ENCODE data around the gene PTGES3L. TPM values are rescaled to one million over a fixed set of nuclear protein-coding genes. Genes with fewer than 3 reads are reported as not detected.

The PTGES3L gene
- total and polyA plus RNA-seq, 2 experiments from 2014 or later, result 0.90 TPM; not detected in 1

DNA sequence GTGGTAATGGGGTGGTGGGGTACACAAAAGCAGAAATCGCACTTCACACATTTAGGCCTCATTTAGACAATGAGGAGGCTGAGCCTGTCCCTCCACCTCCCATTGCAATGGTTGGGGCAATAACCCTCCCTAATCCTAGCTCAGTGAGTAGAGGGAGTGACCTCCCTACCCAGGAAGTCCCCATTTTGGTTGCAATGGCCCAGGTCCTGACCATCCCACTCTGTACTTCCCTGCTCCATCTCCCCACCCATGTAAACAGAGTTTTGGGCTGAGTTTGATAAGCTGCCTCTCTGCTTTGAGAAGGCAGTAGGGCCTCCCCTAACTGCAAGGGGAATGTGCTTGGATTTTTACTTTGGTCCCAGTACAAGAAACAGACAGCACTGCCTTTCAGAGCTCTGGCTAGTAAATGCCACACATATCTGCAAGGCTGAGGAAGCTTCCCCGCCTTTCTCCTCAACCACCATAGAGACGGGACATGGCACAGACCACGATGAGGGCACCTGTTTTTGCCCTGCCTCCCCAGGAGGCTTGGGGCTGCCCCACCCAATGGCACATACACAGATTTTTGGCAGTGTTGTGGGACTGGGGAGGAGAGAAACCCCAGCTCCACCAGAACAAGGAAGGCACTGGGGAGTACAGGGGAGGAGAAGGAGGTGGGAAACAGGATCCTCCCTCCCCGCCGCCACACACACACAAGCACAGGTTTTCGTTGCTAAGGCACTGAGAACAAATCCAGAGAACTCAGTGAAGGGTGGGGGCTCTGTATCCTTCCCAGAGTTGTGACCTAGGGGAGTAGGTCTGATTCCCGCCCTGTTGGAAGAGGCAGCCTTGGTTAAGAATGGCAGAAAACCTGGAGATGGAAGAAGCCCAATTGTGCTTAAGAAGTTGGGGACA lies 35.0 kb upstream of the PTGES3L start:
- Histone ChIP-seq H3K27me3 (replicated peaks; ENCODE audit: insufficient read depth) (no peaks in the 10 kb centered on the region), H3K4me2 (ENCODE audit: unreplicated experiment) (no peak overlapping the region), H3K4me3 (no peak overlapping the region), H3K9ac (no peak overlapping the region), H3K36me3 (ENCODE audit: low read depth) (peaks cover 7% of the 10 kb centered on the region; the same call in 1 of the 2 replicates), H3F3A (ENCODE audit: insufficient read depth) (no peaks in the 10 kb centered on the region), H2AFZ (no peak overlapping the region), H3K9me3 (ENCODE audit: low read depth) (no peaks in the 10 kb centered on the region), H3K27ac (no peak overlapping the region), H3K9me2 (ENCODE audit: insufficient read depth) (no peaks in the 10 kb centered on the region), H3K79me2 (ENCODE audit: insufficient read depth) (peaks cover 22% of the 10 kb centered on the region), H4K20me1 (ENCODE audit: insufficient read depth) (no peaks in the 10 kb centered on the region), H3K4me1 (ENCODE audit: insufficient read depth) (peaks cover 15% of the 10 kb centered on the region)
- in situ Hi-C loops (cut with MboI), result no loop called here
- DNase-seq, result no peak
- TF ChIP-seq EZH2 (IDR thresholded peaks at IDR 0.05; ENCODE audit: insufficient read depth, poor library complexity, severe bottlenecking) (no peak), EZH2phosphoT487 (IDR thresholded peaks at IDR 0.05; ENCODE audit: insufficient read depth, low read depth) (no peak)
- WGBS, 2 experiments (ENCODE audit: low coverage in 1 of 2, low lambda C conversion rate in 2 of 2, missing lambda C conversion rate in 2 of 2), result 86% methylated on average over 8 of the region's 8 CpGs

DNA sequence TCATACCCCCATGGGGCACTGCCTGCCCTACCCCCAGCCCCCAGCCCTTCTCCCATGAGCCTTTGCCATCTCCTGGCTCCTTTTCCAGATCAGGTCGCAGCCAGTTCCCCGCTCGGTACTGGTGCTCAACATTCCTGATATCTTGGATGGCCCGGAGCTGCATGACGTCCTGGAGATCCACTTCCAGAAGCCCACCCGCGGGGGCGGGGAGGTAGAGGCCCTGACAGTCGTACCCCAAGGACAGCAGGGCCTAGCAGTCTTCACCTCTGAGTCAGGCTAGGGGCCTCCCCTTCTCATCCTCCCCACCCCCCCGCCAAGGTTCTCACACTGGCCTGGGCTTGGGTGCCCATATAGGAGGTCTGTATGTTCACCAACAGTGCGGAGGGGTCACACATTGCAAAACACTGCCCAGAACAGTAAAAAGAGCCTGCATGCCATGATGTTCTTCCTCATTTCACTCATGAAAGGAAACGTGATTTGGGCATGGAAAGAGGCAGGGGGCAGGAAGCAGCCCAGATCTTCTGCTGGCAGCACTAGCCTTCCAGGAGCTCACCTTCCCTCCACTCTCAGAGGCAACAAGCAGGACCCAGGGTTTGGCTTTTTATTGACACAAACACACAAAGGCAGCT lies 34.3 kb upstream of the PTGES3L start:
- Histone ChIP-seq H2AFZ (no peak overlapping the region), H3K9ac (no peak overlapping the region), H4K20me1 (ENCODE audit: insufficient read depth) (no peaks in the 10 kb centered on the region), H3K27me3 (replicated peaks; ENCODE audit: insufficient read depth) (no peaks in the 10 kb centered on the region), H3F3A (ENCODE audit: insufficient read depth) (no peaks in the 10 kb centered on the region), H3K4me1 (ENCODE audit: insufficient read depth) (0 out of 2 replicates have a peak, but pooled peaks cover 7% of the 10 kb centered on the region), H3K27ac (no peak overlapping the region), H3K4me3 (no peak overlapping the region), H3K79me2 (ENCODE audit: insufficient read depth) (peaks cover 16% of the 10 kb centered on the region), H3K9me2 (ENCODE audit: insufficient read depth) (no peaks in the 10 kb centered on the region), H3K36me3 (ENCODE audit: low read depth) (peaks cover 7% of the 10 kb centered on the region; the same call in 1 of the 2 replicates), H3K9me3 (ENCODE audit: low read depth) (no peaks in the 10 kb centered on the region), H3K4me2 (ENCODE audit: unreplicated experiment) (no peak overlapping the region)
- no peak for DNase-seq
- WGBS, 2 experiments (ENCODE audit: low coverage in 1 of 2, low lambda C conversion rate in 2 of 2, missing lambda C conversion rate in 2 of 2), result 73 to 76% methylated on average over 12 of the region's 12 CpGs
- no peak for TF ChIP-seq EZH2phosphoT487 (IDR thresholded peaks at IDR 0.05; ENCODE audit: insufficient read depth, low read depth)
- no peak for TF ChIP-seq EZH2 (IDR thresholded peaks at IDR 0.05; ENCODE audit: insufficient read depth, poor library complexity, severe bottlenecking)
- in situ Hi-C loops (cut with MboI), result no loop called here

DNA sequence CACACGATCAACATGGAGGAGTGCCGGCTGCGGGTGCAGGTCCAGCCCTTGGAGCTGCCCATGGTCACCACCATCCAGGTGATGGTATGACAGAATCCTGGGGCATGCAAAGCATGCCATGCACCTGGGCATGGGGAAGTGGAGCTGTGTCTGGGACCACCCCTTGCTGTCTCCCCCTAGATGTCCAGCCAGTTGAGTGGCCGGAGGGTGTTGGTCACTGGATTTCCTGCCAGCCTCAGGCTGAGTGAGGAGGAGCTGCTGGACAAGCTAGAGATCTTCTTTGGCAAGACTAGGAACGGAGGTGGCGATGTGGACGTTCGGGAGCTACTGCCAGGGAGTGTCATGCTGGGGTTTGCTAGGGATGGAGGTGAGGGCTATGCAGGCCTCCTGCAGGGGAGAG lies 33.4 kb upstream of the PTGES3L start:
- DNase-seq, result no peak

DNA sequence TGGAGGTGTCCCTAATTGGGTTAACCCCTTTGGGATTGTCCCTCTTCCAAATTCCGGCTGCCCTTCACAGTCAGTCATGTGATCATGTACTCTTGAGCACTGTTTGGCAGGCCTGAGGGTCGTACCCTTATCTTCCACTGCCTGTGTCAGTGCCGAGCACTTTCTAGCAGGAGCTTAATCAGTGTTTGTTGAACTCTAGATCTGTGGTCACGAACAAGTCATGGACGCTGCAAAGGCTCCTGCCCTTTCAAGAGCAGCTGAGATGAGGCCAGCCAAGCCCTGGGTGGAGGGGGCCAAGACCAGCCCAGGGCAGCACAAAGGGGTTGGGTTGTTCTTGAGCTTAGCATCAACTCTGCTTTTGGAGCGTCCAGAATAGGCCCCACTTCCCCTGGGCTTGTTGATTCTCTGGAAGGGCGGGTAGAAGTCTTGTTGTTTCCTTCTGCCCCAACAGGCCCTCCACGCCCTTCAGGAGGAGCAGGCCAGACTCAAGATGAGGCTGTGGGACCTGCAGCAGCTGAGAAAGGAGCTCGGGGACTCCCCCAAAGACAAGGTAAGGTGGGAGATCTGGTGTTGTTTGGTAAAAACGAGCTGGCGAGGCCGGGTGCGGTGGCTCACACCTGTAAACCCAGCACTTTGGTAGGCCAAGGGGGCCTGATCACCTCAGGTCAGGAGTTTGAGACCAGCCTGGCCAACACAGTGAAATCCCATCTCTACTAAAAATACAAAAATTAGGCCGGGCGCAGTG lies 32.0 kb upstream of the PTGES3L start:
- Histone ChIP-seq H4K20me1 (ENCODE audit: insufficient read depth) (no peaks in the 10 kb centered on the region), H3K4me3 (no peak overlapping the region), H3K9ac (no peak overlapping the region), H3K27ac (no peak overlapping the region), H2AFZ (no peak overlapping the region), H3K36me3 (ENCODE audit: low read depth) (no peaks in the 10 kb centered on the region), H3F3A (ENCODE audit: insufficient read depth) (no peaks in the 10 kb centered on the region), H3K79me2 (ENCODE audit: insufficient read depth) (0 out of 2 replicates have a peak, but pooled peaks cover 5% of the 10 kb centered on the region), H3K4me2 (ENCODE audit: unreplicated experiment) (no peak overlapping the region), H3K27me3 (replicated peaks; ENCODE audit: insufficient read depth) (no peaks in the 10 kb centered on the region), H3K4me1 (ENCODE audit: insufficient read depth) (no peaks in the 10 kb centered on the region), H3K9me2 (ENCODE audit: insufficient read depth) (no peaks in the 10 kb centered on the region), H3K9me3 (ENCODE audit: low read depth) (no peaks in the 10 kb centered on the region)
- 80 to 81% methylated on average over 15 of the region's 15 CpGs for WGBS, 2 experiments (ENCODE audit: low coverage in 1 of 2, low lambda C conversion rate in 2 of 2, missing lambda C conversion rate in 2 of 2)
- TF ChIP-seq EZH2 (IDR thresholded peaks at IDR 0.05; ENCODE audit: insufficient read depth, poor library complexity, severe bottlenecking) (no peak), EZH2phosphoT487 (IDR thresholded peaks at IDR 0.05; ENCODE audit: insufficient read depth, low read depth) (no peak)
- DNase-seq, result no peak
- in situ Hi-C loops (cut with MboI), result no loop called here

More for the DNA sequence above, 33.4 kb upstream of the PTGES3L start:
- H3K27ac ChIP-seq, result no peak overlapping the region
- no peaks in the 10 kb centered on the region for H3K4me1 ChIP-seq (ENCODE audit: insufficient read depth)
- TF ChIP-seq EZH2phosphoT487 (IDR thresholded peaks at IDR 0.05; ENCODE audit: insufficient read depth, low read depth) (no peak), EZH2 (IDR thresholded peaks at IDR 0.05; ENCODE audit: insufficient read depth, poor library complexity, severe bottlenecking) (no peak)
- H4K20me1 ChIP-seq (ENCODE audit: insufficient read depth), result no peaks in the 10 kb centered on the region
- no peaks in the 10 kb centered on the region for H3K9me3 ChIP-seq (ENCODE audit: low read depth)
- H3K9ac ChIP-seq, result no peak overlapping the region
- no peak overlapping the region for H3K4me3 ChIP-seq
- no peak overlapping the region for H2AFZ ChIP-seq
- no peaks in the 10 kb centered on the region for H3F3A ChIP-seq (ENCODE audit: insufficient read depth)
- H3K27me3 ChIP-seq (replicated peaks; ENCODE audit: insufficient read depth), result no peaks in the 10 kb centered on the region
- in situ Hi-C loops (cut with MboI), result no loop called here
- H3K36me3 ChIP-seq (ENCODE audit: low read depth), result peaks cover 7% of the 10 kb centered on the region; the same call in 1 of the 2 replicates
- no peak overlapping the region for H3K4me2 ChIP-seq (ENCODE audit: unreplicated experiment)
- WGBS, 2 experiments (ENCODE audit: low coverage in 1 of 2, low lambda C conversion rate in 2 of 2, missing lambda C conversion rate in 2 of 2), result 70 to 76% methylated on average over 8 of the region's 8 CpGs
- no peaks in the 10 kb centered on the region for H3K9me2 ChIP-seq (ENCODE audit: insufficient read depth)
- peaks cover 13% of the 10 kb centered on the region for H3K79me2 ChIP-seq (ENCODE audit: insufficient read depth)

Data from GM23248 (cell line).